Astrocyte (in vitro differentiated cells and primary cell): ENCODE measurements around the gene FBXW7. TPM values are rescaled to one million over a fixed set of nuclear protein-coding genes. Genes with fewer than 3 reads are reported as not detected.

ENCODE experiments used
- DNase-seq: peaks from one replicate; pipeline ENCODE4 v3.0.0-alpha.2; 2010; ENCODE audit warnings: low read depth
- FAIRE-seq: peaks from 2 replicates; lab custom pipeline; 2011; peaks lifted over from hg19 to GRCh38; lab: Jason Lieb, UNC
- H2AFZ ChIP-seq: 2 replicates; pipeline ENCODE4 v1.6.0; 2012; ENCODE audit warnings: low read depth, low read length, inconsistent platforms
- H3K27ac ChIP-seq: 2 replicates; pipeline ENCODE4 v1.5.1; 2011; ENCODE audit warnings: low read depth, low read length, inconsistent platforms
- H3K27me3 ChIP-seq: 2 replicates; pipeline ENCODE4 v1.6.0; 2011; ENCODE audit warnings: low read length, inconsistent platforms; ENCODE audit not compliant: insufficient read depth
- H3K36me3 ChIP-seq: 2 replicates; pipeline ENCODE4 v1.5.1; 2011; ENCODE audit warnings: low read length, inconsistent platforms; ENCODE audit not compliant: insufficient read depth
- H3K4me1 ChIP-seq: 2 replicates; pipeline ENCODE4 v1.5.1; 2011; ENCODE audit warnings: low read length, inconsistent platforms; ENCODE audit not compliant: insufficient read depth
- H3K4me2 ChIP-seq: 2 replicates; pipeline ENCODE4 v1.6.0; 2012; ENCODE audit warnings: low read length, inconsistent platforms
- H3K4me3 ChIP-seq: 2 replicates; pipeline ENCODE4 v1.5.1; 2011; ENCODE audit warnings: low read depth, mild to moderate bottlenecking, low read length, inconsistent platforms; ENCODE audit not compliant: insufficient read depth
- H3K79me2 ChIP-seq: 2 replicates; pipeline ENCODE4 v1.6.0; 2012; ENCODE audit warnings: mild to moderate bottlenecking, low read length, inconsistent platforms; ENCODE audit not compliant: insufficient read depth
- H3K9ac ChIP-seq: 2 replicates; pipeline ENCODE4 v1.6.0; 2012; ENCODE audit warnings: mild to moderate bottlenecking, low read length, inconsistent platforms
- H3K9me3 ChIP-seq: 2 replicates; pipeline ENCODE4 v1.5.1; 2012; ENCODE audit warnings: low read depth, mild to moderate bottlenecking, low read length, inconsistent platforms; ENCODE audit not compliant: insufficient read depth
- H4K20me1 ChIP-seq: 2 replicates; pipeline ENCODE4 v1.6.0; 2012; ENCODE audit warnings: low read length, inconsistent platforms; ENCODE audit not compliant: insufficient read depth
- H3K27ac Mint-ChIP-seq: one replicate; pipeline ENCODE4 v1.8.0; 2021; ENCODE audit warnings: mild to moderate bottlenecking, mixed read lengths; ENCODE audit not compliant: unreplicated experiment
- H3K27me3 Mint-ChIP-seq: one replicate; pipeline ENCODE4 v1.8.0; 2021; ENCODE audit warnings: low read depth, mixed read lengths; ENCODE audit not compliant: unreplicated experiment
- H3K36me3 Mint-ChIP-seq: one replicate; pipeline ENCODE4 v1.8.0; 2021; ENCODE audit warnings: low read depth, mixed read lengths; ENCODE audit not compliant: unreplicated experiment
- H3K4me1 Mint-ChIP-seq: one replicate; pipeline ENCODE4 v1.8.0; 2021; ENCODE audit warnings: low read depth, mixed read lengths; ENCODE audit not compliant: unreplicated experiment
- H3K4me3 Mint-ChIP-seq: one replicate; pipeline ENCODE4 v1.8.0; 2021; ENCODE audit warnings: mild to moderate bottlenecking, moderate library complexity, mixed read lengths; ENCODE audit not compliant: unreplicated experiment
- H3K9me3 Mint-ChIP-seq: one replicate; pipeline ENCODE4 v1.8.0; 2021; ENCODE audit warnings: mild to moderate bottlenecking, mixed read lengths; ENCODE audit not compliant: unreplicated experiment
- CTCF ChIP-seq: IDR thresholded peaks from 2 replicates; pipeline ENCODE4 v1.5.1; 2011; ENCODE audit warnings: low read depth, mild to moderate bottlenecking, inconsistent platforms, low read length, moderate library complexity; ENCODE audit not compliant: insufficient read depth
- EZH2 ChIP-seq: IDR thresholded peaks from 2 replicates; pipeline ENCODE4 v1.6.1; 2012; ENCODE audit warnings: mild to moderate bottlenecking, low read length, inconsistent platforms; ENCODE audit not compliant: insufficient read depth
- total RNA-seq: library from RNA; stranded (reverse); gene quantifications from 2 replicates; pipeline ENCODE4 v1.2.1, GENCODE V29; 2021

The FBXW7 gene
- total RNA-seq, 1 donor from 2014 or later: 34.7 TPM

GRCh38 chr4:152364883-152365282 is 171.0 kb downstream of the FBXW7 start:
- H3K27ac ChIP-seq: no peak overlapping the region
- Mint-ChIP-seq H3K27me3 (no peaks in the 10 kb centered on the region), H3K27ac (no peak overlapping the region), H3K9me3 (peaks cover 3% of the 10 kb centered on the region), H3K4me3 (no peak overlapping the region), H3K4me1 (peaks cover 6% of the 10 kb centered on the region), H3K36me3 (peaks cover 3% of the 10 kb centered on the region)
- H3K27me3 ChIP-seq: no peaks in the 10 kb centered on the region
- peaks cover 4% of the 10 kb centered on the region for H4K20me1 ChIP-seq
- H3K9me3 ChIP-seq: no peaks in the 10 kb centered on the region
- no peaks in the 10 kb centered on the region for H3K4me1 ChIP-seq
- TF ChIP-seq EZH2 (no peak), CTCF (no peak)
- H3K4me2 ChIP-seq: no peak overlapping the region
- no peak overlapping the region for H3K4me3 ChIP-seq
- no peaks in the 10 kb centered on the region for H3K36me3 ChIP-seq
- no peak for DNase-seq
- FAIRE-seq: no peak
- H3K79me2 ChIP-seq: no peaks in the 10 kb centered on the region
- H3K9ac ChIP-seq: no peak overlapping the region
- H2AFZ ChIP-seq: no peak overlapping the region

- no peaks in the 10 kb centered on the region for H3K4me1 ChIP-seq
- peaks cover 3% of the 10 kb centered on the region for H3K9me3 Mint-ChIP-seq
- H3K4me3 ChIP-seq: no peak overlapping the region
- H3K27ac Mint-ChIP-seq: no peak overlapping the region
- peaks cover 10% of the 10 kb centered on the region for H3K4me1 Mint-ChIP-seq
- no peaks in the 10 kb centered on the region for H3K27me3 ChIP-seq
- no peaks in the 10 kb centered on the region for H3K27me3 Mint-ChIP-seq
- peaks cover 3% of the 10 kb centered on the region for H3K36me3 Mint-ChIP-seq
- no peaks in the 10 kb centered on the region for H3K36me3 ChIP-seq
- no peak overlapping the region for H2AFZ ChIP-seq
- no peak overlapping the region for H3K27ac ChIP-seq
- no peak for FAIRE-seq
- no peaks in the 10 kb centered on the region for H3K79me2 ChIP-seq
- no peak overlapping the region for H3K4me2 ChIP-seq
- H3K9me3 ChIP-seq: no peaks in the 10 kb centered on the region
- peaks cover 4% of the 10 kb centered on the region for H4K20me1 ChIP-seq
- TF ChIP-seq EZH2 (no peak), CTCF (no peak)
- H3K4me3 Mint-ChIP-seq: no peak overlapping the region
- no peak for DNase-seq
- H3K9ac ChIP-seq: no peak overlapping the region
These were observed 171.5 kb downstream of the FBXW7 start for GRCh38 chr4:152364383-152364782.

GRCh38 chr4:152363904-152364303 is 172.0 kb downstream of the FBXW7 start:
- H3K27ac Mint-ChIP-seq: no peak overlapping the region

More at GRCh38 chr4:152363904-152364303, 172.0 kb downstream of the FBXW7 start:
- Histone ChIP-seq H3K27ac (no peak overlapping the region), H3K27me3 (no peaks in the 10 kb centered on the region), H3K4me2 (no peak overlapping the region), H3K4me3 (no peak overlapping the region), H3K9me3 (no peaks in the 10 kb centered on the region), H3K79me2 (peaks cover 3% of the 10 kb centered on the region), H3K4me1 (no peaks in the 10 kb centered on the region), H3K36me3 (no peaks in the 10 kb centered on the region), H3K9ac (no peak overlapping the region), H4K20me1 (peaks cover 4% of the 10 kb centered on the region), H2AFZ (no peak overlapping the region)
- FAIRE-seq (no peak), DNase-seq (no peak)
- peaks cover 3% of the 10 kb centered on the region for H3K36me3 Mint-ChIP-seq
- no peak for TF ChIP-seq EZH2
- TF ChIP-seq CTCF: no peak
- H3K9me3 Mint-ChIP-seq: peaks cover 3% of the 10 kb centered on the region
- H3K4me1 Mint-ChIP-seq: peaks cover 10% of the 10 kb centered on the region
- no peak overlapping the region for H3K4me3 Mint-ChIP-seq
- no peaks in the 10 kb centered on the region for H3K27me3 Mint-ChIP-seq
